Heart right ventricle (tissue), 16 donors: ENCODE data around the gene ADAMTSL5. TPM values are rescaled to one million over a fixed set of nuclear protein-coding genes. Genes with fewer than 3 reads are reported as not detected.

Experiments
- ATAC-seq, 8 donors: fragments of 200-7000 bp; cut with Tn5 transposase; one replicate each; pipeline ENCODE4 v1.9.1; 2020; ENCODE audit warnings: mild to moderate bottlenecking in 8 of 8, moderate library complexity in 8 of 8, moderate number of reproducible peaks in 1 of 8
- DNase-seq, 2 donors: peaks; one replicate each; pipeline ENCODE4 v3.0.0-alpha.2; 2020
- H3K27ac ChIP-seq, 10 donors: fragments of 200-600 bp; sonication (generic) in 2 of 10; one replicate each; pipeline versions ENCODE4 v1.5.0 to v1.8.0; 2020 to 2022; ENCODE audit warnings: mild to moderate bottlenecking in 3 of 10
- H3K27me3 ChIP-seq, 7 donors: fragments of 200-600 bp; one replicate each; pipeline ENCODE4 v1.8.0; 2021 to 2022; ENCODE audit warnings: mild to moderate bottlenecking in 2 of 7
- H3K36me3 ChIP-seq, 9 donors: fragments of 200-600 bp; sonication (generic) in 1 of 9; one replicate each; pipeline versions ENCODE4 v1.5.0 to v1.8.0; 2020 to 2022; ENCODE audit warnings: mild to moderate bottlenecking in 2 of 9
- H3K4me1 ChIP-seq, 9 donors: fragments of 200-600 bp; sonication (generic) in 1 of 9; one replicate each; pipeline versions ENCODE4 v1.5.0 to v1.8.0; 2020 to 2022; ENCODE audit warnings: mild to moderate bottlenecking in 4 of 9
- H3K4me3 ChIP-seq, 10 donors: fragments of 200-600 bp; sonication (generic) in 2 of 10; one replicate each; pipeline versions ENCODE4 v1.5.0 to v1.8.0; 2020 to 2022; ENCODE audit warnings: mild to moderate bottlenecking in 7 of 10, moderate library complexity in 2 of 10
- H3K9me3 ChIP-seq, 11 donors: fragments of 200-600 bp in 10 of 11; sonication (generic) in 2 of 11; one replicate each; pipeline versions ENCODE4 v1.5.0 to v1.8.0; 2013 to 2022; ENCODE audit warnings: mild to moderate bottlenecking in 2 of 11, control low read depth in 1 of 11, moderate library complexity in 1 of 11
- WGBS, 2 donors: extraction: QIAGEN DNeasy Blood & Tissue Kit; methylation state at CpG; one replicate each; pipeline ENCODE4 v1.1.7; 2013; ENCODE audit warnings: inconsistent platforms in 1 of 2; 5-methylcytosine and 5-hydroxymethylcytosine counted together
- intact Hi-C, 10 donors: fragments of 100-400 bp; cut with DNase I; formaldehyde crosslinking; loops; one replicate each; pipeline versions ENCODE4 v1.11.1 to v1.14.2; 2022
- polyA plus RNA-seq, 2 donors: library from polyadenylated mRNA; stranded (reverse); fragments of 200-250 nt; gene quantifications; one replicate each; pipeline ENCODE4 v1.2.3, GENCODE V29; 2013
- total RNA-seq, 10 donors: library from RNA; stranded (reverse); fragmentation: NEBNext Ultra II Directional in 3 of 10; extraction: Animal tissue kit (Norgen Biotek cat#: 25700) in 3 of 10; gene quantifications; one replicate each; pipeline versions ENCODE4 v1.2.1 to v1.2.4, GENCODE V29; 2021 to 2023
- TF ChIP-seq, protein P1 (sequence below), 9 donors: fragments of 200-600 bp; sonication (generic) in 2 of 9; IDR thresholded peaks; one replicate each; pipeline versions ENCODE4 v1.5.0 to v1.8.0; 2021 to 2022; ENCODE audit warnings: antibody characterized with exemption in 9 of 9, mild to moderate bottlenecking in 5 of 9, moderate library complexity in 1 of 9
- donor health status: Arrhythmogenic right ventricular cardiomyopathy.
- donor health status: ischemic (EF 13 %, LVEDD 7.1; RV severe dilation, severe dysfunction).
- donor health status: healthy with polysubstance abuse.
- donor health status: DM: no; HTN: yes; CAD: no.
- donor health status: DM: no; HTN: no; CAD: no.
- donor health status: ischemic (EF 25% LVEDD 6.9; RV normal size, moderate dysfunction).
- donor health status: ischemic (EF 25% LVEDD 5.7; RV mildly dilated, moderate dysfunction).
- donor health status: healthy.
- donor health status: DM: yes; HTN: yes; CAD: no.
- donor health status: Ischemic cardiomyopathy.
- donor health status: ischemic (EF 35%, LVEDD 5.7; RV mildly dilated, moderate dysfunction).
- donor health status: nonischemic (EF 11% LVEDD 7.7; RV severe dilation, severe dysfunction).
- donor health status: DM: yes; HTN: yes; CAD: no.
- donor health status: PGD.
- donor health status: ischemic (EF 29% LVEDD 5.4; RV normal size, mild dysfunction).
- donor health status: nonischemic (EF 23%, LVEDD 6.1; RV moderate dilation, normal function).

ADAMTSL5 gene
- total and polyA plus RNA-seq, 12 donors = 16.7 to 69.4 (median 35.8) TPM

- ATAC-seq = no peak
- H3K27me3 ChIP-seq = peaks cover 0 to 26% (median 8%) of the 10 kb centered on the region in 7 donors
- H3K4me3 ChIP-seq = peak overlapping the region in 4 of 10 donors; percentile 55 to 66 (median 62)
- H3K9me3 ChIP-seq = no peaks in the 10 kb centered on the region
- H3K4me1 ChIP-seq = peaks cover 3 to 30% (median 14%) of the 10 kb centered on the region in 9 donors
- no peak overlapping the region for H3K27ac ChIP-seq
- intact Hi-C loops = loop anchor here in 1 of 10 donors (2.0 kb wide), 1 partner anchor 15 kb away; no protein-coding TSS in a partner anchor
- 66 to 68% methylated on average over 12 of the region's 12 CpGs for WGBS, 2 donors
- H3K36me3 ChIP-seq = no peaks in the 10 kb centered on the region
- TF ChIP-seq, protein P1, sequence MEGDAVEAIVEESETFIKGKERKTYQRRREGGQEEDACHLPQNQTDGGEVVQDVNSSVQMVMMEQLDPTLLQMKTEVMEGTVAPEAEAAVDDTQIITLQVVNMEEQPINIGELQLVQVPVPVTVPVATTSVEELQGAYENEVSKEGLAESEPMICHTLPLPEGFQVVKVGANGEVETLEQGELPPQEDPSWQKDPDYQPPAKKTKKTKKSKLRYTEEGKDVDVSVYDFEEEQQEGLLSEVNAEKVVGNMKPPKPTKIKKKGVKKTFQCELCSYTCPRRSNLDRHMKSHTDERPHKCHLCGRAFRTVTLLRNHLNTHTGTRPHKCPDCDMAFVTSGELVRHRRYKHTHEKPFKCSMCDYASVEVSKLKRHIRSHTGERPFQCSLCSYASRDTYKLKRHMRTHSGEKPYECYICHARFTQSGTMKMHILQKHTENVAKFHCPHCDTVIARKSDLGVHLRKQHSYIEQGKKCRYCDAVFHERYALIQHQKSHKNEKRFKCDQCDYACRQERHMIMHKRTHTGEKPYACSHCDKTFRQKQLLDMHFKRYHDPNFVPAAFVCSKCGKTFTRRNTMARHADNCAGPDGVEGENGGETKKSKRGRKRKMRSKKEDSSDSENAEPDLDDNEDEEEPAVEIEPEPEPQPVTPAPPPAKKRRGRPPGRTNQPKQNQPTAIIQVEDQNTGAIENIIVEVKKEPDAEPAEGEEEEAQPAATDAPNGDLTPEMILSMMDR (IDR thresholded peaks at IDR 0.05) = no peak
- DNase-seq = no peak
Measured at GRCh38 chr19:1491849-1492170, 21.0 kb downstream of the ADAMTSL5 start.

DNA sequence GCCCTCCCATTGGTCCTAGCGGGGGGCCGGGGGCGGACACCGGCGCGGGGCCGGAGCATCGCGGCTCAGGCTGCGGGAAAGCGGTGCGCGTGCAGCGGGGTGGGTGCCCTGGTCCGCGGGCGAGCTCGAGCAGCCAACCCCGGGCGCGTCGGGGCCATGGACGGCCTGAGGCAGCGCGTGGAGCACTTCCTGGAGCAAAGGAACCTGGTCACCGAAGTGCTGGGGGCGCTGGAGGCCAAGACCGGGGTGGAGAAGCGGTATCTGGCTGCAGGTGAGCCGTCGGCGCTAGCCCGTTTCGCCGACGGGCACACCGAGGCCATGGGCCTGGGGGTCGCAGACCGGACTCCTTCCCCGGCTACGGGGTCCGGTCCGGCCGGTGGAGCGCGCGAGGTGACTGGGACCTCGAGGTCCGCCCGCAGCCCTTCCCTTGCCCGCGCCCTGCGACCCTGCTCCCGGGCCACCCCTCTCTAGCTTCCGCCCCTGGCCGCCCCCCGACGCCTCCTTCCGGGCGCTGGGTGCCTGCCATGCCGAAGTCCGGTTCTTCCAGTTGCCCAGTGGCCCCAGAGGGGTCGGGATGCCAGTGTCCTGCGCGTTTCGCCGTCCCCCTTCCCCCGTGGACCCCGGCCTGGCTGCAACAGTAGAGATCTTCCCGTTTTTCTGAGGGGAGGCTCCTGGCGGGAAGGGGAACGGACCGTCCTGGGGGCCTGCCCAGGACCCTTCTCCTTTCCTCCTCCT is 21.5 kb downstream of the ADAMTSL5 start, which contains the start of gene REEP6:
REEP6 (plus strand) TSS at position 68 of the 735 bp plus-strand sequence; CDS start at position 157, 89 bp downstream.
- Histone ChIP-seq H3K4me3 (peak within 1 kb of the TSS; percentile 13 to 78 (median 62)), H3K4me1 (peaks cover 3 to 30% (median 14%) of the 10 kb centered on the region in 9 donors), H3K36me3 (no peaks in the 10 kb centered on the region), H3K9me3 (no peaks in the 10 kb centered on the region), H3K27me3 (peaks cover 0 to 21% (median 6%) of the 10 kb centered on the region in 7 donors), H3K27ac (peak within 1 kb of the TSS in 9 of 10 donors; percentile 47 to 75 (median 70))
- TF ChIP-seq, protein P1 (IDR thresholded peaks at IDR 0.05) = no peak
- no peak for DNase-seq
- 4 to 5% methylated on average over 70 to 73 of the region's 73 CpGs for WGBS, 2 donors
- no peak for ATAC-seq
- intact Hi-C loops = loop anchor here in 1 of 10 donors (2.0 kb wide), 1 partner anchor 16 kb away; no protein-coding TSS in a partner anchor

- intact Hi-C loops = loop anchor here in 2 of 10 donors (1.0 to 2.0 kb wide), 2 partner anchors 11 to 16 kb away; partner anchors contain the start of gene C19orf25 (in 1 of the 2)
- 0 to 1% methylated on average over 68 to 73 of the region's 74 CpGs for WGBS, 2 donors
- H3K9me3 ChIP-seq = no peaks in the 10 kb centered on the region
- ATAC-seq (peak; percentile 92 to 96 (median 96)), DNase-seq (peak; percentile 98 to 100)
- TF ChIP-seq, protein P1 (IDR thresholded peaks at IDR 0.05) = no peak
- no peaks in the 10 kb centered on the region for H3K36me3 ChIP-seq
- peak within 1 kb of the TSS; percentile 13 to 78 (median 62) for H3K4me3 ChIP-seq
- peaks cover 0 to 21% (median 6%) of the 10 kb centered on the region in 7 donors for H3K27me3 ChIP-seq
- peaks cover 3 to 30% (median 14%) of the 10 kb centered on the region in 9 donors for H3K4me1 ChIP-seq
- peak within 1 kb of the TSS in 9 of 10 donors; percentile 47 to 75 (median 70) for H3K27ac ChIP-seq
Measured at GRCh38 chr19:1490311-1491113, 22.3 kb downstream of the ADAMTSL5 start, which contains the start of gene PCSK4. Gene PCSK4 (minus strand): TSS chr19:1490350. CDS start chr19:1490346, 4 bp downstream.
